Measurements from ENCODE around the gene ZFY. TPM values are rescaled to one million over a fixed set of nuclear protein-coding genes. Genes with fewer than 3 reads are reported as not detected.

ZFY gene
- total RNA-seq, 1 experiment from 2014 or later, result not detected

GRCh38 chrY:2934078-2934477 is 1.1 kb upstream of the ZFY start:
- BruUV-seq (replicated peaks), result no TSS peak
- Mint-ChIP-seq H3K9me3 (ENCODE audit: unreplicated experiment) (no peaks in the 10 kb centered on the region), H3K27me3 (ENCODE audit: insufficient read depth, unreplicated experiment) (no peaks in the 10 kb centered on the region), H3K36me3 (ENCODE audit: insufficient read depth, unreplicated experiment) (no peaks in the 10 kb centered on the region), H3K4me3 (ENCODE audit: unreplicated experiment) (no peak overlapping the region), H3K4me1 (ENCODE audit: insufficient read depth, unreplicated experiment) (no peaks in the 10 kb centered on the region), H3K27ac (ENCODE audit: low read depth, unreplicated experiment) (no peak overlapping the region)
- ChIA-PET CTCF (no interaction called here), POLR2A (no interaction called here)
- intact Hi-C loops (cut with micrococcal nuclease), result no loop called here
- no peak for DNase-seq (ENCODE audit: unreplicated experiment)
- no peak for TF ChIP-seq CTCF (IDR thresholded peaks at IDR 0.05; ENCODE audit: unreplicated experiment)

- POLR2A ChIA-PET, result no interaction called here
- Mint-ChIP-seq H3K4me3 (ENCODE audit: unreplicated experiment) (no peak overlapping the region), H3K36me3 (ENCODE audit: insufficient read depth, unreplicated experiment) (no peaks in the 10 kb centered on the region), H3K4me1 (ENCODE audit: insufficient read depth, unreplicated experiment) (no peaks in the 10 kb centered on the region), H3K27me3 (ENCODE audit: insufficient read depth, unreplicated experiment) (no peaks in the 10 kb centered on the region), H3K9me3 (ENCODE audit: unreplicated experiment) (no peaks in the 10 kb centered on the region), H3K27ac (ENCODE audit: low read depth, unreplicated experiment) (no peak overlapping the region)
- no peak for TF ChIP-seq CTCF (IDR thresholded peaks at IDR 0.05; ENCODE audit: unreplicated experiment)
- DNase-seq (ENCODE audit: unreplicated experiment), result no peak
- CTCF ChIA-PET, result no interaction called here
- intact Hi-C loops (cut with micrococcal nuclease), result no loop called here
- BruUV-seq (replicated peaks), result no TSS peak
Observed at GRCh38 chrY:2935716-2936435, 695 bp downstream of the ZFY start.

- intact Hi-C loops (cut with micrococcal nuclease), result no loop called here
- CTCF ChIA-PET, result no interaction called here
- no peaks in the 10 kb centered on the region for H3K36me3 Mint-ChIP-seq (ENCODE audit: insufficient read depth, unreplicated experiment)
- TF ChIP-seq CTCF (IDR thresholded peaks at IDR 0.05; ENCODE audit: unreplicated experiment), result no peak
- H3K27ac Mint-ChIP-seq (ENCODE audit: low read depth, unreplicated experiment), result no peak overlapping the region
- H3K9me3 Mint-ChIP-seq (ENCODE audit: unreplicated experiment), result no peaks in the 10 kb centered on the region
- POLR2A ChIA-PET, result no interaction called here
- H3K4me3 Mint-ChIP-seq (ENCODE audit: unreplicated experiment), result no peak overlapping the region
- BruUV-seq (replicated peaks), result no TSS peak
- H3K27me3 Mint-ChIP-seq (ENCODE audit: insufficient read depth, unreplicated experiment), result no peaks in the 10 kb centered on the region
- no peak for DNase-seq (ENCODE audit: unreplicated experiment)
- H3K4me1 Mint-ChIP-seq (ENCODE audit: insufficient read depth, unreplicated experiment), result no peaks in the 10 kb centered on the region
Observed at GRCh38 chrY:2936436-2936750, 1.2 kb downstream of the ZFY start.

- POLR2A ChIA-PET, result no interaction called here
- H3K27me3 Mint-ChIP-seq (ENCODE audit: insufficient read depth, unreplicated experiment), result no peaks in the 10 kb centered on the region
- H3K9me3 Mint-ChIP-seq (ENCODE audit: unreplicated experiment), result no peaks in the 10 kb centered on the region
Observed at GRCh38 chrY:2937149-2937548, 2.0 kb downstream of the ZFY start.

More at GRCh38 chrY:2937149-2937548, 2.0 kb downstream of the ZFY start:
- intact Hi-C loops (cut with micrococcal nuclease), result no loop called here
- TF ChIP-seq CTCF (IDR thresholded peaks at IDR 0.05; ENCODE audit: unreplicated experiment), result no peak
- Mint-ChIP-seq H3K27ac (ENCODE audit: low read depth, unreplicated experiment) (no peak overlapping the region), H3K4me1 (ENCODE audit: insufficient read depth, unreplicated experiment) (no peaks in the 10 kb centered on the region), H3K36me3 (ENCODE audit: insufficient read depth, unreplicated experiment) (no peaks in the 10 kb centered on the region), H3K4me3 (ENCODE audit: unreplicated experiment) (no peak overlapping the region)
- DNase-seq (ENCODE audit: unreplicated experiment), result no peak
- CTCF ChIA-PET, result no interaction called here
- BruUV-seq (replicated peaks), result no TSS peak

All from MCF 10A (cell line).